ENCODE measurements around the gene IMP4. TPM values are rescaled to one million over a fixed set of nuclear protein-coding genes. Genes with fewer than 3 reads are reported as not detected.

The IMP4 gene
- polyA plus RNA-seq, 1 donor (not counting 4 experiments of a cell fraction or from before 2014, with no cell fraction given), result 75.8 TPM

DNA sequence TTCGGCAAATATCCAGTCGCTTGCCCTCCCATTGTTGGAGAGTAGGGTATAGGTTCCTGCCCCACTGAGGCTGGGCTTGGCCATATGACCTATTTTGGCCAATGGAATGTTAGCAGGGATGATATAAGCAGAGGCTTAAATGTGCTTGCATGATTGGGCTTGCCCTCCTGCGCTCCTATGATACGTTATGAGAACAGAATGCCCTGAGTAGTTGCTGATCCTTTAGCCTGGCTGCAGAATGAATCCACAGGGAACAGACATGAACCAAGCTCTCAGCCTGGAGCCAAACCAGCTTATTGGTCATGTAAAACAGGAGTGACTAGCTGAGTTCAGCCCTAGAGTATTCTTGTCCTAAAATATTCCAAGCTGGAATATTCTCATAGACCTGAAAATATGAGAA is 34.8 kb upstream of the IMP4 start:
- peak; percentile 61 for FAIRE-seq
- no peak for TF ChIP-seq EZH2 (IDR thresholded peaks at IDR 0.05; ENCODE audit: low read length)
- TF ChIP-seq, protein P1, sequence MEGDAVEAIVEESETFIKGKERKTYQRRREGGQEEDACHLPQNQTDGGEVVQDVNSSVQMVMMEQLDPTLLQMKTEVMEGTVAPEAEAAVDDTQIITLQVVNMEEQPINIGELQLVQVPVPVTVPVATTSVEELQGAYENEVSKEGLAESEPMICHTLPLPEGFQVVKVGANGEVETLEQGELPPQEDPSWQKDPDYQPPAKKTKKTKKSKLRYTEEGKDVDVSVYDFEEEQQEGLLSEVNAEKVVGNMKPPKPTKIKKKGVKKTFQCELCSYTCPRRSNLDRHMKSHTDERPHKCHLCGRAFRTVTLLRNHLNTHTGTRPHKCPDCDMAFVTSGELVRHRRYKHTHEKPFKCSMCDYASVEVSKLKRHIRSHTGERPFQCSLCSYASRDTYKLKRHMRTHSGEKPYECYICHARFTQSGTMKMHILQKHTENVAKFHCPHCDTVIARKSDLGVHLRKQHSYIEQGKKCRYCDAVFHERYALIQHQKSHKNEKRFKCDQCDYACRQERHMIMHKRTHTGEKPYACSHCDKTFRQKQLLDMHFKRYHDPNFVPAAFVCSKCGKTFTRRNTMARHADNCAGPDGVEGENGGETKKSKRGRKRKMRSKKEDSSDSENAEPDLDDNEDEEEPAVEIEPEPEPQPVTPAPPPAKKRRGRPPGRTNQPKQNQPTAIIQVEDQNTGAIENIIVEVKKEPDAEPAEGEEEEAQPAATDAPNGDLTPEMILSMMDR (optimal IDR thresholded peaks at IDR 0.05 in 1 of 3, IDR thresholded peaks at IDR 0.05 in 1 of 3, conservative IDR thresholded peaks at IDR 0.05 in 1 of 3; ENCODE audit: extremely low read depth in 1 of 3, insufficient read depth in 2 of 3, low read length in 3 of 3), result no peak
- Histone ChIP-seq H4K20me1 (ENCODE audit: control insufficient read depth, extremely low read depth, insufficient read depth, low read length) (no peaks in the 10 kb centered on the region), H3K27ac (ENCODE audit: control insufficient read depth, insufficient read depth, low read length) (no peak overlapping the region), H3K9me1 (ENCODE audit: control insufficient read depth, extremely low read depth, insufficient read depth, low read length) (no peaks in the 10 kb centered on the region), H3K4me2 (ENCODE audit: control insufficient read depth, extremely low read depth, insufficient read depth, low read depth, low read length) (no peak overlapping the region), H3K27me3 (ENCODE audit: control insufficient read depth, extremely low read depth, insufficient read depth, low read length) (no peaks in the 10 kb centered on the region), H3K36me3 (ENCODE audit: control insufficient read depth in 2 of 2, extremely low read depth in 1 of 2, insufficient read depth in 2 of 2, low read length in 2 of 2) (no peaks in the 10 kb centered on the region), H3K79me2 (ENCODE audit: control insufficient read depth, insufficient read depth, low read length) (no peaks in the 10 kb centered on the region), H3K4me3 (ENCODE audit: control insufficient read depth in 2 of 3, extremely low read depth in 1 of 3, insufficient read depth in 2 of 3, low read depth in 1 of 3, low read length in 3 of 3) (no peak overlapping the region), H3K4me1 (ENCODE audit: control insufficient read depth, extremely low read depth, insufficient read depth, low read length) (peaks cover 5% of the 10 kb centered on the region), H3K9me3 (ENCODE audit: control insufficient read depth, low read depth, low read length) (no peaks in the 10 kb centered on the region), H2AFZ (ENCODE audit: control insufficient read depth, low read length) (no peak overlapping the region), H3K9ac (ENCODE audit: control insufficient read depth, extremely low read depth, insufficient read depth, low read length) (no peak overlapping the region)
- peak; percentile 30 for DNase-seq (ENCODE audit: low read depth, low spot score)
- dilution Hi-C loops (cut with MboI; ENCODE audit: extremely low pct_ligation_motif_present, low sequenced_read_pairs), result no loop called here

DNA sequence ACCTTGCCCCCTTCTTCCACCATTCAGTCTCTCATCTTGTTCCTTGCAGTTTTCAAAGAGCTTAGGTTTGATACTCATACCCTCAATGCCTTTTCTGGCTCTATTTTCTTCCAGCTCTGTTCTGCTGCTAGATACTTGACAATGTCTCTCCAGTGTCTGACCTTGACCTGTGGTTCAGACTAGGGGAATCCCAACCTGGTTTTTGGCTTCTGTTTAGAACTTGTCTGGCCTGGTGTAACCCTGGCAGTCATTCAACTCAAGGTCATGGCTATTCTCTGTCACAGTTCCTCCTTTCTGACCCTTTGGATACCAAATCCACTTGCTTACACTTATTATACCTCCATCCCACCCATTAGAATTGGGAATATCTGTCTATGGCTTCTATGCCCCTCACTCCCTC is 31.8 kb upstream of the IMP4 start:
- Histone ChIP-seq H3K4me3 (ENCODE audit: control insufficient read depth in 2 of 3, extremely low read depth in 1 of 3, insufficient read depth in 2 of 3, low read depth in 1 of 3, low read length in 3 of 3) (no peak overlapping the region), H3K79me2 (ENCODE audit: control insufficient read depth, insufficient read depth, low read length) (no peaks in the 10 kb centered on the region), H3K36me3 (ENCODE audit: control insufficient read depth in 2 of 2, extremely low read depth in 1 of 2, insufficient read depth in 2 of 2, low read length in 2 of 2) (no peaks in the 10 kb centered on the region), H3K9me1 (ENCODE audit: control insufficient read depth, extremely low read depth, insufficient read depth, low read length) (no peaks in the 10 kb centered on the region), H3K27ac (ENCODE audit: control insufficient read depth, insufficient read depth, low read length) (no peak overlapping the region), H3K27me3 (ENCODE audit: control insufficient read depth, extremely low read depth, insufficient read depth, low read length) (no peaks in the 10 kb centered on the region), H3K4me1 (ENCODE audit: control insufficient read depth, extremely low read depth, insufficient read depth, low read length) (peaks cover 5% of the 10 kb centered on the region), H2AFZ (ENCODE audit: control insufficient read depth, low read length) (no peak overlapping the region), H4K20me1 (ENCODE audit: control insufficient read depth, extremely low read depth, insufficient read depth, low read length) (no peaks in the 10 kb centered on the region), H3K4me2 (ENCODE audit: control insufficient read depth, extremely low read depth, insufficient read depth, low read depth, low read length) (no peak overlapping the region), H3K9me3 (ENCODE audit: control insufficient read depth, low read depth, low read length) (no peaks in the 10 kb centered on the region), H3K9ac (ENCODE audit: control insufficient read depth, extremely low read depth, insufficient read depth, low read length) (no peak overlapping the region)
- FAIRE-seq (no peak), DNase-seq (ENCODE audit: low read depth, low spot score) (no peak)
- dilution Hi-C loops (cut with MboI; ENCODE audit: extremely low pct_ligation_motif_present, low sequenced_read_pairs), result no loop called here
- TF ChIP-seq, protein P1 (optimal IDR thresholded peaks at IDR 0.05 in 1 of 3, IDR thresholded peaks at IDR 0.05 in 1 of 3, conservative IDR thresholded peaks at IDR 0.05 in 1 of 3; ENCODE audit: extremely low read depth in 1 of 3, insufficient read depth in 2 of 3, low read length in 3 of 3), result no peak

Data from keratinocyte (primary cell).